PC-3 (cell line): ENCODE data around the gene ACTL8. TPM values are rescaled to one million over a fixed set of nuclear protein-coding genes. Genes with fewer than 3 reads are reported as not detected.

Source experiments
- ATAC-seq: fragments of 200-7000 bp; cut with Tn5 transposase; 2 replicates; pipeline ENCODE4 v1.9.1; 2020; ENCODE audit warnings: mild to moderate bottlenecking, moderate library complexity
- BruUV-seq: library from RNA; stranded (reverse); fragments of 400-500 nt; replicated peaks from 2 replicates; lab custom pipeline; 2021; lab: Mats Ljungman, UMichigan
- CTCF ChIA-PET: fragments of 300-600 bp; sonication (Branson Sonifier 250); formaldehyde crosslinking; loops from one replicate; lab custom pipeline; 2022; ENCODE audit warnings: antibody characterized with exemption; lab: Charles Lee
- POLR2A ChIA-PET: fragments of 300-600 bp; sonication (Branson Sonifier 250); formaldehyde crosslinking; loops from one replicate; lab custom pipeline; 2022; ENCODE audit warnings: antibody characterized with exemption; ENCODE audit not compliant: unreplicated experiment; lab: Charles Lee
- DNase-seq: peaks from one replicate; pipeline ENCODE4 v3.0.0-alpha.2; 2015
- H2AFZ ChIP-seq: fragments of 300-600 bp; sonication (generic); 2 replicates; pipeline ENCODE4 v1.6.0; 2016; ENCODE audit warnings: antibody characterized with exemption, low read length
- H3F3A ChIP-seq: fragments of 300-600 bp; sonication (generic); one replicate; pipeline ENCODE4 v1.6.0; 2017; ENCODE audit warnings: antibody characterized with exemption, low read length, control low read depth, mild to moderate bottlenecking; ENCODE audit not compliant: unreplicated experiment
- H3K27ac ChIP-seq: fragments of 300-600 bp; sonication (generic); 2 replicates; pipeline ENCODE4 v1.5.1; 2016; ENCODE audit warnings: mild to moderate bottlenecking, low read length
- H3K27me3 ChIP-seq: fragments of 300-600 bp; sonication (generic); 2 replicates; pipeline ENCODE4 v1.6.1; 2016; ENCODE audit warnings: low read length, mixed read lengths
- H3K36me3 ChIP-seq: fragments of 300-600 bp; sonication (generic); 2 replicates; pipeline ENCODE4 v1.6.1; 2016; ENCODE audit warnings: low read depth, mixed run types, low read length, mixed read lengths
- H3K4me1 ChIP-seq: fragments of 300-600 bp; sonication (generic); 2 replicates; pipeline ENCODE4 v1.5.1; 2016; ENCODE audit warnings: low read length; ENCODE audit not compliant: insufficient read depth
- H3K4me2 ChIP-seq: fragments of 300-600 bp; sonication (generic); 2 replicates; pipeline ENCODE4 v1.6.0; 2016; ENCODE audit warnings: low read length
- H3K4me3 ChIP-seq: fragments of 300-600 bp; sonication (generic); 2 replicates; pipeline ENCODE4 v1.5.1; 2016; ENCODE audit warnings: mild to moderate bottlenecking, low read length, mixed read lengths
- H3K79me2 ChIP-seq: fragments of 300-600 bp; sonication (generic); 2 replicates; pipeline ENCODE4 v1.6.1; 2017; ENCODE audit warnings: low read length, mixed read lengths
- H3K9ac ChIP-seq: fragments of 300-600 bp; sonication (generic); 2 replicates; pipeline ENCODE4 v1.6.0; 2016; ENCODE audit warnings: mild to moderate bottlenecking, low read length
- H3K9me2 ChIP-seq: fragments of 300-600 bp; sonication (generic); replicated peaks from 2 replicates; pipeline ENCODE4 v1.6.1; 2016; ENCODE audit warnings: mixed run types, low read length, mixed read lengths
- H3K9me3 ChIP-seq: fragments of 300-600 bp; sonication (generic); 2 replicates; pipeline ENCODE4 v1.6.1; 2016; ENCODE audit warnings: low read length, mixed read lengths
- H4K20me1 ChIP-seq: fragments of 300-600 bp; sonication (generic); 2 replicates; pipeline ENCODE4 v1.6.1; 2016; ENCODE audit warnings: low read length, mixed read lengths
- EZH2 ChIP-seq: fragments of 300-600 bp; sonication (generic); IDR thresholded peaks from one replicate; pipeline ENCODE4 v1.6.1; 2017; ENCODE audit warnings: antibody characterized with exemption, mild to moderate bottlenecking, low read length; ENCODE audit not compliant: unreplicated experiment
- EZH2phosphoT487 ChIP-seq: fragments of 300-600 bp; sonication (generic); IDR thresholded peaks from 2 replicates; pipeline ENCODE4 v1.6.1; 2018; ENCODE audit warnings: mild to moderate bottlenecking, antibody characterized with exemption, low read length, borderline replicate concordance
- intact Hi-C: fragments of 100-400 bp; cut with micrococcal nuclease; formaldehyde crosslinking; loops from 2 replicates; pipeline ENCODE4 v1.9.0; 2023
- total RNA-seq: library from RNA; depleted of rRNA; stranded (reverse); fragments of >200 nt; gene quantifications from 2 replicates; pipeline ENCODE4 v1.2.3, GENCODE V29; 2014
- TF ChIP-seq, protein P1 (sequence below): fragments of 300-600 bp; sonication (generic); conservative IDR thresholded peaks from 2 replicates; pipeline ENCODE4 v1.5.1; 2017; ENCODE audit warnings: antibody characterized with exemption, low read depth, mild to moderate bottlenecking, low read length

The ACTL8 gene
- total RNA-seq, 1 experiment from 2014 or later, result not detected

DNA sequence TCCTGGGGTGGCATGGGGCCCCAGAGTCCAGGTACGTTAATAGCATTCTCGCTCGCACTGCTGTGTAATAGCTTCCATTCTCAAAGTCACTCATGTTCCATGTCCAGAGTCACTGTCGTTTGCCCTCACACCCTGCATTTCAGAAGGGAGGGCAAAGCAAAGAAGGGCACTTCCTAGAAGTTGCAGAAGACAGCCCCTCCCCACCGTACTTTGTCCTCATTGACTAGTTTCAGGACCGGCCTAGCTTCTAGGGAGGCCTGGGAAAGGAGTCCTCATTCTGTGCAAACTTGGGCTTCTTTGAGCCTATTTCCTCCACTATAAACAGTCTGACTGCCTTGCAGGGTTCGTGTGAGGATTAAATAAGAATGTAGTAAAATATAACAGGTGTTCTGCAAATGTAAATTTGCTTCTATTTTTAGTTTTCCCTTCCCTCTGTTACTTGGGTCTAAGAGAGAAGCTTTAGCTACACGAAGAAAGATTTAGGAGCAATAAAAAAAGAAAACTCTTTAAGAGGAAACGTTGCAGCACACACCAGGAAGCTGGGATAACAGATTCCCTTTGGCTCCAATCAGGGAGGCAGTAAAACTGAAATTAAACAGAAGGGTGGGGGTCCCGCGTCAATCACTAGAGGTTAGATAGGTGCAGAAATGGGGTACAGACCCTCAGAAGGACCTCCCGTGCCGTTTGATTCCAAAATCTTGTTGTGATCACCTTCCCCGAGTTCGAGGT is 40.1 kb downstream of the ACTL8 start:
- H3K36me3 ChIP-seq, result no peaks in the 10 kb centered on the region
- no peak overlapping the region for H2AFZ ChIP-seq
- DNase-seq, result no peak
- CTCF ChIA-PET, result no interaction called here
- no peaks in the 10 kb centered on the region for H3K4me1 ChIP-seq
- no peak for ATAC-seq
- H3K9me3 ChIP-seq, result no peaks in the 10 kb centered on the region
- H3F3A ChIP-seq, result no peaks in the 10 kb centered on the region
- POLR2A ChIA-PET, result interaction anchor here (0.6 kb wide), 1 partner anchor 71 kb away, joined by 4 read pairs; no protein-coding TSS in a partner anchor
- H3K4me2 ChIP-seq, result no peak overlapping the region
- intact Hi-C loops, result no loop called here
- no peak overlapping the region for H3K9ac ChIP-seq
- H3K27ac ChIP-seq, result no peak overlapping the region
- no peak overlapping the region for H3K4me3 ChIP-seq
- H3K79me2 ChIP-seq, result no peaks in the 10 kb centered on the region
- peaks cover 82% of the 10 kb centered on the region for H3K27me3 ChIP-seq
- BruUV-seq, result no TSS peak
- H3K9me2 ChIP-seq, result no peaks in the 10 kb centered on the region
- no peaks in the 10 kb centered on the region for H4K20me1 ChIP-seq
- TF ChIP-seq, protein P1, sequence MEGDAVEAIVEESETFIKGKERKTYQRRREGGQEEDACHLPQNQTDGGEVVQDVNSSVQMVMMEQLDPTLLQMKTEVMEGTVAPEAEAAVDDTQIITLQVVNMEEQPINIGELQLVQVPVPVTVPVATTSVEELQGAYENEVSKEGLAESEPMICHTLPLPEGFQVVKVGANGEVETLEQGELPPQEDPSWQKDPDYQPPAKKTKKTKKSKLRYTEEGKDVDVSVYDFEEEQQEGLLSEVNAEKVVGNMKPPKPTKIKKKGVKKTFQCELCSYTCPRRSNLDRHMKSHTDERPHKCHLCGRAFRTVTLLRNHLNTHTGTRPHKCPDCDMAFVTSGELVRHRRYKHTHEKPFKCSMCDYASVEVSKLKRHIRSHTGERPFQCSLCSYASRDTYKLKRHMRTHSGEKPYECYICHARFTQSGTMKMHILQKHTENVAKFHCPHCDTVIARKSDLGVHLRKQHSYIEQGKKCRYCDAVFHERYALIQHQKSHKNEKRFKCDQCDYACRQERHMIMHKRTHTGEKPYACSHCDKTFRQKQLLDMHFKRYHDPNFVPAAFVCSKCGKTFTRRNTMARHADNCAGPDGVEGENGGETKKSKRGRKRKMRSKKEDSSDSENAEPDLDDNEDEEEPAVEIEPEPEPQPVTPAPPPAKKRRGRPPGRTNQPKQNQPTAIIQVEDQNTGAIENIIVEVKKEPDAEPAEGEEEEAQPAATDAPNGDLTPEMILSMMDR, result no peak
- TF ChIP-seq EZH2phosphoT487, result no peak

DNA sequence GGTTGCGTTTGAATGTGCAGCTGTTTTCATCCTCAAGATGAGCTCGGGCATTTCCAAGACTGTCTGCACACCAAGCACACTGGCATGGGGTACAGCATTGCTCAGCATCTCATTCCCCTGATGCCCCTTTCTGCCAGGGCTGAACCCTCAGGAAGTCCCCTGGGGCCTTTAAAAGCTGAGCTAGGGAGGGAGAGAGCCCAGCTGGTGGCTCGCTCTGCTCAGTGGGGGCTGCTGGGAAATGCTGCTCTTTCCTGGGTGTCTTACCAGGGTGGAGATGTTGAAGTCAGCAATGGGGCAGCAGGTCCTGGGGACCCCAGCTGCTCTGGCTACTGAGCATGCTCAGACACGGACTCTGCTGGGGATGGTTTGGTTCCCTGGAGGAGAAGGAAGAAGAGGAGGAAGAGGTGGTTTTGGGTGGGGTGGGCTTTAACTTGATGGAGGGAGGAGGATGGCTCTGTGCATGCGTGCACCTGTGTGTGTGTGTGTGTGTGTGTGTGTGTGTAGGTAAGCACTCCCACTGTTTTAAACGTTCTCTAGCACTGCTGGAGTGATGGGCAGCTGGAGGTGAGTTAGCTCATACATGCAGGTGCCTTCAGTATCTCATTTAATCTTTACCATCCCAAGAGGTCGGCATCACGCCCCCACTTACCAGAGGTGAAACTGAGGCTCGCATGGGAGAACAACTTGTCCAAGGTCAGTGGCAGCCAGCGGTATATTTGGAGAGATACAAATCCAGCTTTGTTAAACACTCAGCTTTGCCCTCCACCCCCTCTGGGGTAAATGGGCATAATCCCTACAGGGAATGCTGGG is 40.9 kb downstream of the ACTL8 start:
- Histone ChIP-seq H3K79me2 (no peaks in the 10 kb centered on the region), H3K4me3 (no peak overlapping the region), H3F3A (no peaks in the 10 kb centered on the region), H3K9me3 (no peaks in the 10 kb centered on the region), H3K9ac (no peak overlapping the region), H3K9me2 (no peaks in the 10 kb centered on the region), H3K36me3 (no peaks in the 10 kb centered on the region), H3K4me1 (no peaks in the 10 kb centered on the region), H3K27ac (no peak overlapping the region), H4K20me1 (no peaks in the 10 kb centered on the region), H3K27me3 (peaks cover 88% of the 10 kb centered on the region), H3K4me2 (no peak overlapping the region), H2AFZ (no peak overlapping the region)
- DNase-seq (no peak), ATAC-seq (no peak)
- no TSS peak for BruUV-seq
- ChIA-PET POLR2A (interaction anchor here (0.6 kb wide), 1 partner anchor 70 kb away, joined by 4 read pairs; no protein-coding TSS in a partner anchor), CTCF (no interaction called here)
- TF ChIP-seq, protein P1, result no peak
- no peak for TF ChIP-seq EZH2
- no peak for TF ChIP-seq EZH2phosphoT487
- intact Hi-C loops, result no loop called here

DNA sequence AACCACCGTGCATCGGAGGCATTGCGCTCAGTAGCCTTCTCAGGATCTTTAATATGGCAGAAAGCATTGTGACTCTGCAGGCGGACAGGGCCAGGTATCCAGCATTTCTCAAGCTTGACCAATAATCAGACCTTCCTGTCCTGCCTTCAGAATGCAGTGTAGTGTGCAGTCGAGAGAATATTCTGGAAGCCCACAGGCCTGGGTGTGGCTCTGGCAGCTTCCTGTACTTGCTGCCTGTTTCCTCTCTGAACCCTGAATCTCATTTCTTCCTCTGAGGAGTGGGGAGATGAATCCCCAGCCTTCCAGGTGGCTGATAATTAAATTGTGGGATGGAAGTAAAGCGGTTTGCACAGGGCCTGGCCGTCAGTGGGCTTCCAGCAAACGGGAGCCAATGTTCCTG is 42.3 kb downstream of the ACTL8 start:
- no peaks in the 10 kb centered on the region for H3K9me3 ChIP-seq
- DNase-seq (no peak), ATAC-seq (no peak)
- no peak overlapping the region for H3K4me3 ChIP-seq
- no peak overlapping the region for H2AFZ ChIP-seq
- ChIA-PET CTCF (no interaction called here), POLR2A (no interaction called here)
- no peaks in the 10 kb centered on the region for H3K9me2 ChIP-seq
- peaks cover 95% of the 10 kb centered on the region for H3K27me3 ChIP-seq
- H3K4me1 ChIP-seq, result no peaks in the 10 kb centered on the region
- H3K9ac ChIP-seq, result no peak overlapping the region
- no peaks in the 10 kb centered on the region for H4K20me1 ChIP-seq
- H3K36me3 ChIP-seq, result no peaks in the 10 kb centered on the region
- TF ChIP-seq, protein P1, result no peak
- TF ChIP-seq EZH2phosphoT487, result no peak
- no peak for TF ChIP-seq EZH2
- H3K27ac ChIP-seq, result no peak overlapping the region
- intact Hi-C loops, result no loop called here
- H3F3A ChIP-seq, result no peaks in the 10 kb centered on the region
- H3K4me2 ChIP-seq, result no peak overlapping the region
- no peaks in the 10 kb centered on the region for H3K79me2 ChIP-seq
- BruUV-seq, result no TSS peak
